ENCODE measurements around the gene GPR75.

GPR75 gene

GRCh38 chr2:53859206-53860181, at the start of gene GPR75:
GPR75 (minus strand) TSS chr2:53859967; CDS start chr2:53854756, 5,211 bp downstream.
- no peak for DNase-seq (ENCODE audit: low read depth)

- no peak for DNase-seq (ENCODE audit: low read depth)
Measured at GRCh38 chr2:53907582-53907981, 47.8 kb upstream of the GPR75 start.

- DNase-seq (ENCODE audit: low read depth), result no peak
Measured at GRCh38 chr2:53905396-53905795, 45.6 kb upstream of the GPR75 start.

GRCh38 chr2:53903011-53903410, 43.2 kb upstream of the GPR75 start:
- DNase-seq (ENCODE audit: low read depth), result no peak

- DNase-seq (ENCODE audit: low read depth), result no peak
Measured at GRCh38 chr2:53901192-53901591, 41.4 kb upstream of the GPR75 start.

- no peak for DNase-seq (ENCODE audit: low read depth)
Measured at GRCh38 chr2:53896864-53897263, 37.1 kb upstream of the GPR75 start.

- no peak for DNase-seq (ENCODE audit: low read depth)
Measured at GRCh38 chr2:53886406-53887280, 26.9 kb upstream of the GPR75 start.

GRCh38 chr2:53884883-53885282, 25.1 kb upstream of the GPR75 start:
- no peak for DNase-seq (ENCODE audit: low read depth)

- DNase-seq (ENCODE audit: low read depth), result no peak
Measured at GRCh38 chr2:53881986-53882385, 22.2 kb upstream of the GPR75 start.

- DNase-seq (ENCODE audit: low read depth), result no peak
Measured at GRCh38 chr2:53881360-53881759, 21.6 kb upstream of the GPR75 start.

GRCh38 chr2:53880756-53881155, 21.0 kb upstream of the GPR75 start:
- no peak for DNase-seq (ENCODE audit: low read depth)

- DNase-seq (ENCODE audit: low read depth), result no peak
Measured at GRCh38 chr2:53877556-53877955, 17.8 kb upstream of the GPR75 start.

- DNase-seq (ENCODE audit: low read depth), result no peak
Measured at GRCh38 chr2:53877112-53877511, 17.3 kb upstream of the GPR75 start.

- DNase-seq (ENCODE audit: low read depth), result no peak
Measured at GRCh38 chr2:53874401-53874950, 14.7 kb upstream of the GPR75 start.

GRCh38 chr2:53867773-53868172, 8.0 kb upstream of the GPR75 start:
- DNase-seq (ENCODE audit: low read depth), result no peak

- DNase-seq (ENCODE audit: low read depth), result no peak
Measured at GRCh38 chr2:53867169-53867568, 7.4 kb upstream of the GPR75 start.

GRCh38 chr2:53865962-53866361, 6.2 kb upstream of the GPR75 start:
- DNase-seq (ENCODE audit: low read depth), result no peak

GRCh38 chr2:53865264-53865663, 5.5 kb upstream of the GPR75 start:
- DNase-seq (ENCODE audit: low read depth), result no peak

GRCh38 chr2:53863538-53864227, 3.9 kb upstream of the GPR75 start:
- no peak for DNase-seq (ENCODE audit: low read depth)

- DNase-seq (ENCODE audit: low read depth), result no peak
Measured at GRCh38 chr2:53861824-53862223, 2.1 kb upstream of the GPR75 start.

GRCh38 chr2:53856272-53856671, 3.5 kb downstream of the GPR75 start:
- DNase-seq (ENCODE audit: low read depth), result no peak

- DNase-seq (ENCODE audit: low read depth), result no peak
Measured at GRCh38 chr2:53854678-53855077, 5.1 kb downstream of the GPR75 start.
